ENCODE measurements around the gene CTSW. TPM values are rescaled to one million over a fixed set of nuclear protein-coding genes. Genes with fewer than 3 reads are reported as not detected.

CTSW gene
- total and polyA plus RNA-seq, 2 donors (not counting 1 experiment from before 2014, with no cell fraction given): 0.84 to 4.6 TPM

DNA sequence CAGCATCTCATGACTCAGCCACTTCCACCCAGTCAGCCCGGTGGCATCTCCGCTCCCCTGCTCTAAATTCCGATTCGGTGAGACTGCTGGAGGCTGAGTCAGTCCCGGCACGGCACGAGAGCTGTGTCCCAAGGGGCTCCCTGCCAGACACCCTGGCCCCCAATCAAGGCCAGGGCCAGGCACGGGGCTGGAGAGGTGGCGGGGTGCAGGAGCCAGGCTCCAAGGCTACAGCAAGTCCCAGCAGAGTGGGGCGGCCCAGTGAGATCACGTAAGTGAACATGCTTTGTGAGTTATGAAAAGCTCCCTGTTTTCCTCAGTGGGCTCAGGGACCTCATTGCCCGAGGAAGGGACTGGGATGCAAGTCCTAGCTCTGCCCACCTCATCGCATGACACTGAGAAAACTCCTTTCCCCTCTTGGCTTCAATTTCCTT lies 36.2 kb downstream of the CTSW start:
- peaks cover 18 to 51% of the 10 kb centered on the region in 2 donors for H3K4me1 ChIP-seq (ENCODE audit: control insufficient read depth in 2 of 2, insufficient read depth in 2 of 2, low read length in 2 of 2)
- WGBS (ENCODE audit: insufficient coverage): 34% methylated on average over 13 of the region's 13 CpGs
- intact Hi-C loops (cut with micrococcal nuclease): no loop called here
- no peak overlapping the region for H3K27ac Mint-ChIP-seq
- CTCF ChIA-PET: interaction anchor here (0.7 to 2.5 kb wide), 2 partner anchors 26 to 61 kb away, joined by 3 to 8 read pairs; partner anchors contain the start of gene CCDC85B
- no peak overlapping the region for H3K27ac ChIP-seq (ENCODE audit: low read length in 2 of 2)
- TF ChIP-seq EZH2 (IDR thresholded peaks at IDR 0.05; ENCODE audit: borderline replicate concordance, insufficient read depth, low read depth, low read length, poor library complexity, severe bottlenecking): no peak
- TF ChIP-seq, protein P1, sequence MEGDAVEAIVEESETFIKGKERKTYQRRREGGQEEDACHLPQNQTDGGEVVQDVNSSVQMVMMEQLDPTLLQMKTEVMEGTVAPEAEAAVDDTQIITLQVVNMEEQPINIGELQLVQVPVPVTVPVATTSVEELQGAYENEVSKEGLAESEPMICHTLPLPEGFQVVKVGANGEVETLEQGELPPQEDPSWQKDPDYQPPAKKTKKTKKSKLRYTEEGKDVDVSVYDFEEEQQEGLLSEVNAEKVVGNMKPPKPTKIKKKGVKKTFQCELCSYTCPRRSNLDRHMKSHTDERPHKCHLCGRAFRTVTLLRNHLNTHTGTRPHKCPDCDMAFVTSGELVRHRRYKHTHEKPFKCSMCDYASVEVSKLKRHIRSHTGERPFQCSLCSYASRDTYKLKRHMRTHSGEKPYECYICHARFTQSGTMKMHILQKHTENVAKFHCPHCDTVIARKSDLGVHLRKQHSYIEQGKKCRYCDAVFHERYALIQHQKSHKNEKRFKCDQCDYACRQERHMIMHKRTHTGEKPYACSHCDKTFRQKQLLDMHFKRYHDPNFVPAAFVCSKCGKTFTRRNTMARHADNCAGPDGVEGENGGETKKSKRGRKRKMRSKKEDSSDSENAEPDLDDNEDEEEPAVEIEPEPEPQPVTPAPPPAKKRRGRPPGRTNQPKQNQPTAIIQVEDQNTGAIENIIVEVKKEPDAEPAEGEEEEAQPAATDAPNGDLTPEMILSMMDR (IDR thresholded peaks at IDR 0.05): no peak
- peaks cover 7% of the 10 kb centered on the region for H3K27me3 Mint-ChIP-seq
- H3K4me3 Mint-ChIP-seq: no peak overlapping the region
- H3K4me3 ChIP-seq (ENCODE audit: control extremely low read depth in 1 of 5, extremely low read depth in 1 of 5, insufficient read depth in 1 of 5, low read depth in 2 of 5, low read length in 4 of 5): no peak overlapping the region
- POLR2A ChIA-PET: no interaction called here
- no peak overlapping the region for H3K9ac ChIP-seq (ENCODE audit: low read length)
- H3K36me3 ChIP-seq (replicated peaks in 1 of 2; ENCODE audit: control extremely low read depth in 1 of 2, control insufficient read depth in 1 of 2, extremely low read depth in 1 of 2, insufficient read depth in 2 of 2, low read length in 1 of 2): peaks cover 0 to 2% of the 10 kb centered on the region in 2 experiments
- H3K9me3 Mint-ChIP-seq (ENCODE audit: insufficient read depth): no peaks in the 10 kb centered on the region
- peak overlapping the region; percentile 12 for H3K4me2 ChIP-seq (replicated peaks; ENCODE audit: low read depth, low read length, poor library complexity, severe bottlenecking)
- peaks cover 4% of the 10 kb centered on the region for H4K20me1 ChIP-seq (ENCODE audit: control insufficient read depth, insufficient read depth, low read length, poor library complexity, severe bottlenecking)
- peaks cover 0 to 14% (median 3%) of the 10 kb centered on the region in 4 experiments for H3K27me3 ChIP-seq (replicated peaks in 1 of 4; ENCODE audit: control extremely low read depth in 1 of 4, control insufficient read depth in 3 of 4, insufficient read depth in 4 of 4, low read length in 3 of 4)
- H3K79me2 ChIP-seq (ENCODE audit: control insufficient read depth, insufficient read depth, low read length): peaks cover 45% of the 10 kb centered on the region
- DNase-seq (no peak), ATAC-seq (ENCODE audit: low read depth) (no peak)
- peaks cover 46% of the 10 kb centered on the region for H3K4me1 Mint-ChIP-seq
- H2AFZ ChIP-seq (ENCODE audit: insufficient read depth, low read depth, low read length, poor library complexity, severe bottlenecking): no peak overlapping the region
- no peaks in the 10 kb centered on the region for H3K9me3 ChIP-seq (ENCODE audit: control extremely low read depth in 1 of 3, control insufficient read depth in 2 of 3, insufficient read depth in 1 of 3, low read length in 2 of 3)

DNA sequence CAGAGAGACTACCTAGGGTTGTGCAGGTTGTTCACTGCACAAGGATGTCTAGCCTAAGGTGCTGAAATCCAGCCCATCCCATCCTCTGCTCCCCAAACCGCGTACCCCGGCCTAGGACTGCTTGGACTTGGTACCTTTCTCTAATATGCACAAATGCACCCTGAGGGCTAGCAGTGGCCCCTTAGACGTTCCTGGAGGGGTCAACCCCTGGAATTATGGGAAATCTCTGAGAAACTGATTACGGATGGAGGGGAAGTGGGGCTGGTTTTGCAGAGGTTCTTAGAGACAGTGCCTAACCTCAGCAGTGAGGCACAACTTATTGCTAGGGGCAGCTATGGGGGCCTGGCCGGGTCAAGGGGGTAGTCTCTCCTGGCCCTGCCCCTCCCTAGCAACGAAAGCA lies 36.8 kb downstream of the CTSW start:
- Histone ChIP-seq H3K27me3 (replicated peaks in 1 of 4; ENCODE audit: control extremely low read depth in 1 of 4, control insufficient read depth in 3 of 4, insufficient read depth in 4 of 4, low read length in 3 of 4) (peaks cover 0 to 8% (median under 1%) of the 10 kb centered on the region in 4 experiments), H3K9ac (ENCODE audit: low read length) (no peak overlapping the region), H4K20me1 (ENCODE audit: control insufficient read depth, insufficient read depth, low read length, poor library complexity, severe bottlenecking) (peaks cover 4% of the 10 kb centered on the region), H3K9me3 (ENCODE audit: control extremely low read depth in 1 of 3, control insufficient read depth in 2 of 3, insufficient read depth in 1 of 3, low read length in 2 of 3) (no peaks in the 10 kb centered on the region), H2AFZ (ENCODE audit: insufficient read depth, low read depth, low read length, poor library complexity, severe bottlenecking) (no peak overlapping the region), H3K4me3 (ENCODE audit: control extremely low read depth in 1 of 5, extremely low read depth in 1 of 5, insufficient read depth in 1 of 5, low read depth in 2 of 5, low read length in 4 of 5) (no peak overlapping the region), H3K27ac (ENCODE audit: low read length in 2 of 2) (no peak overlapping the region), H3K4me1 (ENCODE audit: control insufficient read depth in 2 of 2, insufficient read depth in 2 of 2, low read length in 2 of 2) (peaks cover 19 to 53% of the 10 kb centered on the region in 2 donors), H3K36me3 (replicated peaks in 1 of 2; ENCODE audit: control extremely low read depth in 1 of 2, control insufficient read depth in 1 of 2, extremely low read depth in 1 of 2, insufficient read depth in 2 of 2, low read length in 1 of 2) (peaks cover 0 to 4% of the 10 kb centered on the region in 2 experiments), H3K4me2 (replicated peaks; ENCODE audit: low read depth, low read length, poor library complexity, severe bottlenecking) (no peak overlapping the region), H3K79me2 (ENCODE audit: control insufficient read depth, insufficient read depth, low read length) (peaks cover 48% of the 10 kb centered on the region)
- CTCF ChIA-PET: interaction anchor here (0.7 to 2.5 kb wide), 2 partner anchors 27 to 61 kb away, joined by 3 to 8 read pairs; partner anchors contain the start of gene CCDC85B
- DNase-seq (no peak), ATAC-seq (ENCODE audit: low read depth) (no peak)
- Mint-ChIP-seq H3K27ac (peak overlapping the region; percentile 67), H3K4me3 (peak overlapping the region; percentile 89), H3K27me3 (peaks cover 4% of the 10 kb centered on the region), H3K9me3 (ENCODE audit: insufficient read depth) (no peaks in the 10 kb centered on the region), H3K4me1 (peaks cover 46% of the 10 kb centered on the region)
- POLR2A ChIA-PET: no interaction called here
- intact Hi-C loops (cut with micrococcal nuclease): no loop called here
- no peak for TF ChIP-seq EZH2 (IDR thresholded peaks at IDR 0.05; ENCODE audit: borderline replicate concordance, insufficient read depth, low read depth, low read length, poor library complexity, severe bottlenecking)
- TF ChIP-seq, protein P1 (IDR thresholded peaks at IDR 0.05): no peak
- WGBS (ENCODE audit: insufficient coverage): 100% methylated on average over 5 of the region's 7 CpGs

Measured in B cell (primary cell).